HFFc6 (cell line): ENCODE data around the gene PRDM16. TPM values are rescaled to one million over a fixed set of nuclear protein-coding genes. Genes with fewer than 3 reads are reported as not detected.

Experiments
- DNase-seq: peaks from one replicate; pipeline ENCODE4 v3.0.0-alpha.2; 2018
- H3K27ac Mint-ChIP-seq: 2 replicates; pipeline ENCODE4 v1.8.0; 2020; ENCODE audit warnings: mild to moderate bottlenecking, mixed read lengths
- H3K27me3 Mint-ChIP-seq: 2 replicates; pipeline ENCODE4 v1.8.0; 2021; ENCODE audit warnings: mild to moderate bottlenecking, moderate library complexity, mixed read lengths; ENCODE audit not compliant: insufficient read depth
- H3K36me3 Mint-ChIP-seq: 2 replicates; pipeline ENCODE4 v1.8.0; 2021; ENCODE audit warnings: low read depth, mixed read lengths
- H3K4me1 Mint-ChIP-seq: 2 replicates; pipeline ENCODE4 v1.8.0; 2020; ENCODE audit warnings: low read depth, mixed read lengths
- H3K4me3 Mint-ChIP-seq: 2 replicates; pipeline ENCODE4 v1.8.0; 2020; ENCODE audit warnings: mild to moderate bottlenecking, moderate library complexity, mixed read lengths
- H3K9me3 Mint-ChIP-seq: 2 replicates; pipeline ENCODE4 v1.8.0; 2020; ENCODE audit warnings: mild to moderate bottlenecking, mixed read lengths
- CTCF ChIP-seq: fragments of 200-600 bp; sonication (generic); IDR thresholded peaks from 2 replicates; pipeline ENCODE4 v1.5.0; 2021; ENCODE audit warnings: antibody characterized with exemption, mild to moderate bottlenecking
- total RNA-seq, 6 experiments: library from RNA; stranded (reverse); fragmentation: NEBNext Ultra II Directional; extraction: Animal tissue kit (Norgen Biotek cat#: 25700); gene quantifications; 2 replicates in 1 of 6; 3 replicates in 5 of 6; pipeline ENCODE4 v1.2.3, GENCODE V29; 2021

PRDM16 gene
- total RNA-seq, 6 experiments from 2014 or later, result not detected

GRCh38 chr1:3049164-3049563, 19.8 kb upstream of the PRDM16 start:
- Mint-ChIP-seq H3K4me1 (no peaks in the 10 kb centered on the region), H3K27ac (no peak overlapping the region), H3K36me3 (peaks cover 6% of the 10 kb centered on the region), H3K9me3 (peaks cover 10% of the 10 kb centered on the region), H3K4me3 (no peak overlapping the region), H3K27me3 (no peaks in the 10 kb centered on the region)
- no peak for DNase-seq
- TF ChIP-seq CTCF, result no peak

DNA sequence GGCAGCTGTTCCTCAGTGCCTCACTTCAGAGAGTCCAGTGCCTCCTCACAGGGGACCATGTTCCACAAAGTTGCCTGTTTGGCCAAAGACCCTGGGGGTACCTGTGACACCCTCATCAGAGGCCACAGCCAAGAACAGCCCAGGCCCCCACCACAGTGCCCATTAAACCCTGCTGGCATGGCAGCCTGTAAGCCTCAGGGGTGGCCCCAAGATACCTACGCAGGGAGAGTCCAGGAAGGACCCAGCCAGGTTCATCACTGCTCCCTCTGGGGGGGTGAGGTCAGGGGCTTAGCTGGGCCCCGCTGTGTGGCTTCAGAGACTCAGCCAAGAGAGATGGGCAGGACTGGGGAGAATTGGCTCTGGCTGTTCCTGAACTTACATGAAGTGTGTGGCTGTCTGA, 19.1 kb upstream of the PRDM16 start:
- DNase-seq, result no peak
- Mint-ChIP-seq H3K27me3 (no peaks in the 10 kb centered on the region), H3K27ac (no peak overlapping the region), H3K4me3 (no peak overlapping the region), H3K4me1 (no peaks in the 10 kb centered on the region), H3K9me3 (peaks cover 10% of the 10 kb centered on the region), H3K36me3 (peaks cover 6% of the 10 kb centered on the region)
- no peak for TF ChIP-seq CTCF

- Mint-ChIP-seq H3K27ac (no peak overlapping the region), H3K9me3 (peaks cover 10% of the 10 kb centered on the region), H3K4me1 (no peaks in the 10 kb centered on the region), H3K36me3 (peaks cover 6% of the 10 kb centered on the region), H3K4me3 (no peak overlapping the region), H3K27me3 (no peaks in the 10 kb centered on the region)
- no peak for TF ChIP-seq CTCF
- no peak for DNase-seq
Observed at GRCh38 chr1:3050603-3051002, 18.4 kb upstream of the PRDM16 start.

DNA sequence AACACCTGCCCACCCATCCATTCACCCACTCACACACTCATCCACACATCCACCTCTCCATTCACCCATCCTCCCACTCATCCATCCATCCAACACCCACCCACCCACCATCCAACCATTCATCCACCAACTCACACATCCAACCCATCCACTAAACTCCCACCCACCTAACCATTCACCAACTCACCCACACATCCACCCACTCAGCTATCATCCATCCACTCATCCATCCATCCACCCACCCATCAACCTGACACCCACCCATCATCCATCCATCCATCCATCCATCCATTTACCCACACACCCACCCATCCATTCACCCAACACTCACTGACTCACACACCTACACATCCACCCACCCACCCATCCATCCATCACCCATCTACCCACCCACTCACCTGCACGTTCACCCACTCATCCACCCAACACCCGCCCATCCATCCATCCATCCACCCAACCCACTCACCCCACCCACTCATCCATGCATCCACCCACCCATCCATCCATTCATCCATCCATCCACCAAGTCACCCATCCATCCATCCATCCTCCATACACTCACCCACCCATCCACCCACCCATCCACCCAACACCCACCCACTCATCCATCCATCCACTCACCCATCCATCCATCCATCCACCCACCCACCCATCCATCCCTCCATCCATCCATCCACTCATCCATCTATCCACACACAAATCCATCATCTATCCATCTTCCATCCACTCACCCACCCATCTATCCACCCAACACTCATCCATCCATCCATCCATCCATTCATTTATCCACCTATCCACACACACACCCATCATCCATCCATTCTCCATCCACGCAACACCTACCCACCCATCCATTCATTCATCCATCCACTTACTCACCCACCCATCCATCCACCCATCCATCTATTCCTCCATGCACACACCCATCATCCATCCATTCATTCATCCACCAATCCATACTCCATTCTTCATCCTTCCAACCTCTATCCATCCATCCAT, 17.4 kb upstream of the PRDM16 start:
- Mint-ChIP-seq H3K4me3 (no peak overlapping the region), H3K27me3 (no peaks in the 10 kb centered on the region; the same call in 1 of the 2 replicates), H3K9me3 (peaks cover 10% of the 10 kb centered on the region), H3K4me1 (no peaks in the 10 kb centered on the region), H3K27ac (no peak overlapping the region), H3K36me3 (peaks cover 6% of the 10 kb centered on the region)
- DNase-seq, result no peak
- no peak for TF ChIP-seq CTCF

- Mint-ChIP-seq H3K27me3 (no peaks in the 10 kb centered on the region; the same call in 1 of the 2 replicates), H3K4me3 (no peak overlapping the region), H3K27ac (no peak overlapping the region), H3K9me3 (peaks cover 10% of the 10 kb centered on the region), H3K36me3 (peaks cover 6% of the 10 kb centered on the region), H3K4me1 (no peaks in the 10 kb centered on the region)
- TF ChIP-seq CTCF, result no peak
- no peak for DNase-seq
Observed at GRCh38 chr1:3052501-3052900, 16.5 kb upstream of the PRDM16 start.
